Omental fat pad (tissue), 4 donors: Measurements from ENCODE around the gene SNAP25. TPM values are rescaled to one million over a fixed set of nuclear protein-coding genes. Genes with fewer than 3 reads are reported as not detected.

Experiments
- ATAC-seq: fragments of 150-250 bp; one replicate; pipeline ENCODE4 v1.9.1; 2016; ENCODE audit warnings: mild to moderate bottlenecking, moderate library complexity; ENCODE audit not compliant: low FRiP score
- DNase-seq: peaks from one replicate; pipeline ENCODE4 v3.0.0-alpha.2; 2019; ENCODE audit warnings: low spot score
- total RNA-seq, 4 donors: library from RNA; depleted of rRNA; stranded (reverse); fragments of >200 nt; gene quantifications; one replicate each; pipeline ENCODE4 v1.1.0, GENCODE V29; 2016
- TF ChIP-seq, protein P1 (sequence below), 3 donors: fragments of 450-650 bp; IDR thresholded peaks; one replicate each; pipeline ENCODE4 v1.5.1; 2016 to 2017; ENCODE audit warnings: antibody characterized with exemption in 3 of 3, mild to moderate bottlenecking in 3 of 3, moderate library complexity in 2 of 3

The SNAP25 gene
- total RNA-seq, 4 donors from 2014 or later, result 0.47 to 4.8 (median 1.2) TPM

DNA sequence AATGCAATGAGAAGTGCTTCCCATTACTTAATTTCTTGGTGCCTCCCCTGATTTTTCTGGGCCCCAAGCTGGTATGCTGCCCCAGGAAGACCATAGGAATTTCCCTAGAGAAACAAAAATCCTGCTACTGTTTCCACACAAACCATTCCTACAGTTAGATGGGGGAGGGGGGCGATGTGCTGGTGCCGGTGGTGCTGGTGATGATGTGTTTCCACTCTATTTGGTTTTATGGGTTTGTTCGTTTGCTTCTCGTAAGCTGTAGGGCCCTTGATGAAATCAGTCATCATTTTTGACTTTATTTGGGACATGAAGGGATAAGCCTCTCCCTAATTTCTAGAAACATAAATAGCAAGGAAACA is 110.2 kb downstream of the SNAP25 start:
- no peak for ATAC-seq
- TF ChIP-seq, protein P1, sequence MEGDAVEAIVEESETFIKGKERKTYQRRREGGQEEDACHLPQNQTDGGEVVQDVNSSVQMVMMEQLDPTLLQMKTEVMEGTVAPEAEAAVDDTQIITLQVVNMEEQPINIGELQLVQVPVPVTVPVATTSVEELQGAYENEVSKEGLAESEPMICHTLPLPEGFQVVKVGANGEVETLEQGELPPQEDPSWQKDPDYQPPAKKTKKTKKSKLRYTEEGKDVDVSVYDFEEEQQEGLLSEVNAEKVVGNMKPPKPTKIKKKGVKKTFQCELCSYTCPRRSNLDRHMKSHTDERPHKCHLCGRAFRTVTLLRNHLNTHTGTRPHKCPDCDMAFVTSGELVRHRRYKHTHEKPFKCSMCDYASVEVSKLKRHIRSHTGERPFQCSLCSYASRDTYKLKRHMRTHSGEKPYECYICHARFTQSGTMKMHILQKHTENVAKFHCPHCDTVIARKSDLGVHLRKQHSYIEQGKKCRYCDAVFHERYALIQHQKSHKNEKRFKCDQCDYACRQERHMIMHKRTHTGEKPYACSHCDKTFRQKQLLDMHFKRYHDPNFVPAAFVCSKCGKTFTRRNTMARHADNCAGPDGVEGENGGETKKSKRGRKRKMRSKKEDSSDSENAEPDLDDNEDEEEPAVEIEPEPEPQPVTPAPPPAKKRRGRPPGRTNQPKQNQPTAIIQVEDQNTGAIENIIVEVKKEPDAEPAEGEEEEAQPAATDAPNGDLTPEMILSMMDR (IDR thresholded peaks at IDR 0.05), result no peak
- no peak for DNase-seq

DNA sequence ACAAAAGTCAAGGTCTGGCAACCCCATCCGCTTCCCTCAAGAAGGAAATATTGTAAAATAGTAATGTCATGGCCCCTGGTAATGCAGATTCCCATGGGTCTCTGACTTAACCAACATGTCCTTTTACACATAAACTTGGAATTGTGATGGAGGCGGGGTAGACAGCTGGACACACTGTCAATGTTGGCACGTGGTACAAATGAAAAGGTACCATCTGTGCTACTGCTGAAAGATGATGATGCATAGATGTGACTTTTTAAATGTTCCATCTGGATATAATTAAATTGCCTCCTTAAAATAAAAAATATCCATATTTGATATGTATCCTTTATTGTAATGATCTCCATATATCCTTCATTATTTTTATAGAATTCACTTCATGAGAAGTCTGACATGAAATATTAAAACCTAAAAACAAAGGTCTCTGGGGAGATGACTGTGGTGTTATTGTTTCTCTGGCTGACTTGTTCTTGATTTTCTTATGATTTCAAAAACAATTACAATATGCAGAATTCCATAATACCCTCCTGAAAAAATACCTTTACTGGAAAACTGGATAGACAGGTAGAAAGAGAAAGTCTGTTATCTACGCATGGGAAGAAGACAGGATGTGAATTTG is 110.9 kb downstream of the SNAP25 start:
- TF ChIP-seq, protein P1 (IDR thresholded peaks at IDR 0.05), result no peak
- DNase-seq (no peak), ATAC-seq (no peak)

DNA sequence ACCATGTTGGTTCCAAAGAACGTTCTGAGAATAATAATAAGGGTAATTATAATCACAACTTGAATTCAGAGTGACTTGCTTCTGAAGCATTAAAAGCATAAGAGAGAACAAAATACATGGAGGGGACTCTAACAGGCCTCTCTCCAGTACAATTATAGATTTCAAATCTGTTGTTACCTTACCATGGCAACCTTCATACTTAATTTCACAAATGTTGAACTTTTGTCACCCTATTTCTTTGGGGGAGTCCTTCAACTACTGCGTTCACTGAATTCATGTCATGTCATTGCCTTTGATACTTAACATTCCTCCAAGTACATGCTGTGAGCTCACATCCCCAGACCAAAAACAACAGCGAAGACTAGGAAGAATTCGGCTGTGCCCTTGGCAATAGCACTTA is 111.4 kb downstream of the SNAP25 start:
- ATAC-seq, result no peak
- TF ChIP-seq, protein P1 (IDR thresholded peaks at IDR 0.05), result no peak
- DNase-seq, result no peak

DNA sequence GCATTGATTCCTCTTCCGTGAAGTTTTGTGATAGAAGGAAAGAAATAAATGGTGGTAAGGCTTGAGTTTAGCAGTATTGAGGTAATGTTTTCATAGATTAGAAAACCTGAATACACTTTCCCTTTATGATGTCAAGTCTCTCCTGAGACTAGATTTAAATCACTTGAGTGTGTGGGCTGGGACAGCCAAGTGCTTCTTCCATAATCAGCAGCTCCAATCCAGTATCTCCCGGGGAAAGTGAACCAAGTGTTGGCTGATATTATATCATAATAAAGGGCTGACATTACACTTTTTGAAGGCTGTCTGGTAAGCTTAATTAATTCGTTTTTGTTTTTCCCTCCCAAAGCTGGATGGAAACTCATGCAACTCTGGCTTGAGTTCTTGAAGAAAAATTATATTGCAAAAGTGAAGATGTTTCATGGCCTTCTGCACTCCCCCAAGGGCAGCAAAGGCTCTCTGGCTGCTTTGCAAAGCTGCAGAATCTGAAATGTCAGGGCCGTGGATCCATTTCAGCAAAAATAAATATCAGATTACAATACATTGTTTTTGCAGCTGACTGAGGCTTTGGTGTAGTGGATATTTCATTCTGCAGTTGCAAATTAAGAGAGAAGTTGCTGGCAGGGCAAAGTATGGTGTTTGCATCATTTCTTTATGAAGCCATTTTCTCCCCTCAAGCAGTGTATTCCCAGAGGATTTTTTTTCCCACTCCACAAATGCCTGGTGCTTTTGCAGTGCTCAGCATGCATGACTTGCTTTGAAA is 114.2 kb downstream of the SNAP25 start:
- TF ChIP-seq, protein P1 (IDR thresholded peaks at IDR 0.05), result no peak
- DNase-seq, result no peak
- ATAC-seq, result no peak

DNA sequence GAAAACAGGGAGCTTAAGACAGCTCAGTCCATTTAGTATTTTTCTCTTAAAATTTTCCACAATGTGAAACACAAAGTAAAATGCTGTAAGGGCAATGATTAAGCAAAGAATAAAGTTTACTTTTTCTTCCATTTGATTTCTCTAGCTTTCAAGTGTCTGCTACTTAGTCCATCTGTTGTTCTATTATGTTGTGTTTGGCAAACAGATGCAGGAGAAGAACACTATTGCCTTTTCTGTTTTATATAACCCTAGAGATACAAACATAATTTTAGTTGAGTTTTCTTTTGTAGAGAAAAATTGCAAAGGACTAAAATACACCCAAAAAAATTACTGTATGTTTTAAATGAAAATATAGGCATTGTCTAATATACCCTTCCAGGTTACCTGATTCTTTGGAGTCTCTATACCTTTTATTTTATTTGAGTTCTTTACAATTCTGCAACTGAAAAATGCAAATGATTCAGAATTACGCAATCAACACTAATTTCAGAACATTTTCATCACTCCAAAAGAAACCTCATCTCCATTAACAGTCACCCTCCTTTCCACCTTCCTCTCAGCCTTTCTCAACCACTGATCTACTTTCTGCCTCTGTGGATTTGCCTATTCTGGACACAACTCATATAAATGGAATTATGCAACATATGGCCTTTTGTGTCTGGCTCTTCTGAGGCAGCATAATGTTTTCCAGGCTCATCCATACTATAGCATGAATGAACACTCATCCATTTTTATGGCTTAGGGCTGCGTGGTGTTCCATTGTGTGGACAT is 118.5 kb downstream of the SNAP25 start:
- TF ChIP-seq, protein P1 (IDR thresholded peaks at IDR 0.05), result no peak
- DNase-seq, result no peak
- ATAC-seq, result no peak

DNA sequence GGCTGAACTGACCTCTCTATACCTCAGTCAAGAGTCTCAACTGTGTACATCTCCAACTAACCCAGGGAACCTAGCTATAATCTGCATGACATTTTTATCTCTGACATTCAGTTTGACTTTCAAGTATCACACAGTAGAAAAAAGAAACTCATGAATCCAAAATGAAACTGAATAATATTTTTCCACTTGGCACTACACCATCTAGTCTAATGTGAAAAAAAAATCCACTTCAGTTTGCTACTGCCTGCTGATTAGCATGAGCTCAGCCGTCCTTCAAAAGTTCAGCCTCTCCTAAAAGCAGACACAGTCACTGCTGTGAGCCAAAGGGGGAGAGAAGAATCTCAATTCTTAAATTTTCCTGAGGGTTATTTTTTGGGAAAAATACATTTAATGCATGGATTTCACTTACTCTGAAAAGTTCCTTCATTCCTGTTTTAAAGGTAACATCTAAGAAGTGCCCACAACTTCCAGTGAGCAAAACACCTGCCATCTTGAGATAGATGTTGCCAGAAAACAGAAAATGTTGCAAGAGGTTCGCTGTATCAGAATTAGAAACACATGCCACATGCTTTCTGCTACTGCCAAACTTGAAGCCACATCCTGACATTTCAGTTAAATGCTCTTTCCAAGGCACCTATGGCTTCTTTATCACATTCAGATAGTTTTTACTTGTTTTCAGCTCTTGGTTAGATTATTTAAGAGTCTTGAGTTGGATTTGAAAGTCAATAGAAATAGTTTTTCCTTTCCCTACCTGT is 120.0 kb downstream of the SNAP25 start:
- no peak for ATAC-seq
- TF ChIP-seq, protein P1 (IDR thresholded peaks at IDR 0.05), result no peak
- DNase-seq, result no peak
